ENCODE data around the gene GPR32. TPM values are rescaled to one million over a fixed set of nuclear protein-coding genes. Genes with fewer than 3 reads are reported as not detected.
"Not testable (repeated sequence)": the region's sequence is repeated elsewhere in the genome, so short reads cannot be mapped to it uniquely, and the experiment has no call there.

The GPR32 gene
- not detected for total RNA-seq

- FAIRE-seq; DNase-seq (ENCODE audit: low spot score in 2 of 2): not testable (repeated sequence)
Measured at GRCh38 chr19:50770164-50770563, at the start of gene GPR32. Gene GPR32, plus strand, starts transcription at chr19:50770464. Its CDS starts 137 bp downstream, at chr19:50770601.

- peak in 1 of 2 donors; percentile 18 for DNase-seq (ENCODE audit: low spot score in 2 of 2)
- FAIRE-seq, result no peak
Measured at GRCh38 chr19:50720921-50721381, 49.3 kb upstream of the GPR32 start.

DNA sequence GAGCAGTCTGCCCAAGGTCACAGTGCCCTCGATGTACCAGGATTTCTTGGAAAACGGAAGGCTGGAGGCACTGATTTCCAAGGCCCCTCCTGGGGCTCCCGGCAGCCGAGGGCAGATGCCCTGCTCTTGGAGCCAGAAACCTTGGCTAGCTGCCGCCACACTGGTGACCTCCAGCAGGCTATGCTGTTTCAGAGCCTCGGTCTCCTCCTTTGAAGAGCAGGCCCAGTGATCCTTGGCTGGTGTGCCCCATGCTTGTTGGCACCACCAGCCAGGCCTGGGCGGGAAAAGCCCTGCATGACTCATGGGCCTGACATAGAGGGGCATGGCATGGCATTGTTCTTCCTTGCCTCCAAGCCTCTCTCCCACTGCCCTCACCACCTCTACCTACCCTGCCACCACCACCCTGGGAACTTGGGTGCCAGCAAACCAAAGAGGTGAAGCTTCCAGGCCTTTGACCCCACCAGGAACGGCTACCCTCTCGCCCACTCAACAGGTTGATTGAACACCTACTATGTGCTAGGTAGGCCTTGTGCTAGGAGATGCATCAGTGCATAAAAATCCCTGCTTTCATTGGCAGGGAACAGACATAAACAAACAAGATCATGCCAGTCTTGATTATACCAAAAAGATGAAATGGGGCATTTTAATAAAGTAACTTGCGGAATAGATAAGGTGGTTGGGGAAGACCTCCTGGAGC is 48.7 kb upstream of the GPR32 start:
- DNase-seq (ENCODE audit: low spot score in 2 of 2) (peak in 1 of 2 donors; percentile 38), FAIRE-seq (no peak)

DNA sequence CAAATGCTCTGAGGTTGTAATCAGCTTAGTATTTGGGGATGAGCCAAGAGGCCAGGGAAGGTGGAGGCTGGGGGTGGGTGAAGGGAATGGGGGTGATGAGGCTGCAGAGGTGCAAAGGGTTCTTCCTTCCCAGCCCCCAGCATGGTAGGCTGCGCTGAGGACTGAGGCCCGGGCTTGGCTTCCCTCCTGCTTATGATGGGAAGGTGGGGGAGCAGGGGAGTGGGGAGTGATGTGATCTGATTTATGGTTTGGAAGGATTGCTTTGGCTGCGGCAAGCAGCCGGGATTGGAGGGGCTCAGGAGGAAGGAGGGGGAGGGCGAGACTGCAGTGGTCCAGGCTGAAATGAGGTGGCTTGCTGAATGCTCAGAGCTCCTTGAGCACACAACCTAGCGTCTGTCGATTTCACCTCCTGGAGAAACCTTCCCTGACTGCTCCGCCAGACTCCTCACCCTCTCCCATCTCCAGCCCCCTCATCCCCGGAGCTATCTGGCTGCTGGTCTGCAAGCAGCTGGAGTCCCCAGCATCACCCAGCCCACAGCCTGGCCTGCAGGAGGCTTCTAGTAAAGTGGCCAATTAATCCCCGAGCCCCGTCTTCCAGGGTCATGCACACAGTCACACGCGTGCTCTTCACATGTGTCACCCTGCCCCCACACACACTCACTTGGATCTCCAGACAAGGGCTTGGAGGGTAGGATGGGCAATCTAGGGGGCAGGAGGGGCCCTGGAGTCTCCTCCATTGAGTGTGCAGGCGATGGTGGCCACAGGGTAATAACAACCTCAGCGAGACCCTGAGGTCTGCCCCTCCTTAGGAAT is 47.9 kb upstream of the GPR32 start:
- no peak for FAIRE-seq
- DNase-seq (ENCODE audit: low spot score in 2 of 2), result peak in 1 of 2 donors; percentile 16

DNA sequence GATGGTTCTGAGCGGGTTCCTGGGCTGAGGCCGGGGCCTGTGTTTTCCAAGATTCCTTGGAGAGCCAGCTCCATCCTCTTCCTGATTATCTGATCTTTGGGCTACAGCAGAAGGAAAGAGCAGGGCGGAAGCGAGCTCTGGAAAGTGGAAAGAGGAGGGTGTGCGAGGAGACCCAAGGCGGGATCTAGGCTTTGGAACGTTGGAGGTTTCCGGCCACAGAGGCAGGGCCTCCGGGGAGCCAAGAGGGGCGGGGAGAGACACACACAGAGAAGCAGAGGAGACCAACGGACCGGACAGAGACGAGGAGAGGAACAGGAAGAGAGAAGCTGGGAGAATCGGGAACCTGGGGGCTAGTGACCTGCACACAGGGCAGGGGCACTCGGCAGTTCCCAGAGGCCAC is 47.2 kb upstream of the GPR32 start, which contains the start of gene CLEC11A:
Gene CLEC11A (plus strand): TSS at position 296 of the 400 bp plus-strand sequence. CDS start 162 bp downstream, outside the sequence.
- FAIRE-seq, result no peak
- no peak for DNase-seq (ENCODE audit: low spot score in 2 of 2)

DNA sequence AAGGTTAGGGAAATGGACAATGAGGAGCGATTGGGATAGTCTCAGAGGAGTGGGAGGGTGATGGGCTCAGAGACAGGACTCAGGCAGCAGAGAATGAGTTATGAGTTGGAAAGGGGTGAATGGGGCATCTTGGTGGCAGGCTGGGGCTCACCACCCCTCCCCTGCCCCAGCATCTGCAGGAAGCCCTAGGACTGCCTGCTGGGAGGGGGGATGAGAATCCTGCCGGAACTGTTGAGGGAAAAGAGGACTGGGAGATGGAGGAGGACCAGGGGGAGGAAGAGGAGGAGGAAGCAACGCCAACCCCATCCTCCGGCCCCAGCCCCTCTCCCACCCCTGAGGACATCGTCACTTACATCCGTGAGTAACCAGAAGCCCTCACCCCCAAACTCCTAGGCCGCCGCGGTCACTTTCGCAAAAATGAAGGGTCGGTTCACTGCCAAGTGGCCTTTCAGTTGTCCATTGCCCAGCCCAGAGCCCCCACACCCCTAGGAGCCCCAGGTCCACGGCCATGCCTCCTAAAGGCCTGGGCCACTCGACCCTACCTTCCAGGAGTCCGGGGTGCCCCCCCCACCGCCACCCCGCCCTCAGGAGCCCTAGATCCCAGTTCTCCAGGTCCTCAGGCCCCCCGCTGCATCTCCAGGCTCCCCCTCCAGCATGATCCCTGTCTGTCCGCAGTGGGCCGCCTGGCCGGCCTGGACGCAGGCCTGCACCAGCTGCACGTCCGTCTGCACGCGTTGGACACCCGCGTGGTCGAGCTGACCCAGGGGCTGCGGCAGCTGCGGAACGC is 46.3 kb upstream of the GPR32 start:
- DNase-seq (ENCODE audit: low spot score in 2 of 2) (no peak), FAIRE-seq (no peak)

- peak; percentile 100 for DNase-seq (ENCODE audit: low spot score in 2 of 2)
- FAIRE-seq, result no peak
Measured at GRCh38 chr19:50724522-50725217, 45.6 kb upstream of the GPR32 start.

DNA sequence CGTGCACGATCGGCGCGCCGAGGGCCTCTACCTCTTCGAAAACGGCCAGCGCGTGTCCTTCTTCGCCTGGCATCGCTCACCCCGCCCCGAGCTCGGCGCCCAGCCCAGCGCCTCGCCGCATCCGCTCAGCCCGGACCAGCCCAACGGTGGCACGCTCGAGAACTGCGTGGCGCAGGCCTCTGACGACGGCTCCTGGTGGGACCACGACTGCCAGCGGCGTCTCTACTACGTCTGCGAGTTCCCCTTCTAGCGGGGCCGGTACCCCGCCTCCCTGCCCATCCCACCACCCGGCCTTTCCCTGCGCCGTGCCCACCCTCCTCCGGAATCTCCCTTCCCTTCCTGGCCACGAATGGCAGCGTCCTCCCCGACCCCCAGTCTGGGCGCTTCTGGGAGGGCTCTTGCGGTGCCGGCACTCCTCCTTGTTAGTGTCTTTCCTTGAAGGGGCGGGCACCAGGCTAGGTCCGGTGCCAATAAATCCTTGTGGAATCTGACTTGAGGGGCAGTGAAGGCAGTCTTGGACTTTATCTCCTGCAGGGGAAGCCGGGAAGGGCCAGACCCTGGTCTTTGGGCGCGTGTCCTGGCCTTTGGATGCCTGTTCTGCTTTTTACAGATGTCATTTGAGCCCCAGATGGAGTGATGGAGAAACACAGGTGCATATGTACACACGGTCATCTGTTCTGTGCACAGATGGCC is 44.9 kb upstream of the GPR32 start:
- DNase-seq (ENCODE audit: low spot score in 2 of 2), result no peak
- no peak for FAIRE-seq

- DNase-seq (ENCODE audit: low spot score in 2 of 2) (no peak), FAIRE-seq (no peak)
Measured at GRCh38 chr19:50725911-50726230, 44.4 kb upstream of the GPR32 start.

GRCh38 chr19:50728084-50728737 is 42.1 kb upstream of the GPR32 start:
- DNase-seq (ENCODE audit: low spot score in 2 of 2), result peak in 1 of 2 donors; percentile 71
- no peak for FAIRE-seq

- DNase-seq (ENCODE audit: low spot score in 2 of 2) (no peak), FAIRE-seq (no peak)
Measured at GRCh38 chr19:50729894-50730293, 40.4 kb upstream of the GPR32 start.

DNA sequence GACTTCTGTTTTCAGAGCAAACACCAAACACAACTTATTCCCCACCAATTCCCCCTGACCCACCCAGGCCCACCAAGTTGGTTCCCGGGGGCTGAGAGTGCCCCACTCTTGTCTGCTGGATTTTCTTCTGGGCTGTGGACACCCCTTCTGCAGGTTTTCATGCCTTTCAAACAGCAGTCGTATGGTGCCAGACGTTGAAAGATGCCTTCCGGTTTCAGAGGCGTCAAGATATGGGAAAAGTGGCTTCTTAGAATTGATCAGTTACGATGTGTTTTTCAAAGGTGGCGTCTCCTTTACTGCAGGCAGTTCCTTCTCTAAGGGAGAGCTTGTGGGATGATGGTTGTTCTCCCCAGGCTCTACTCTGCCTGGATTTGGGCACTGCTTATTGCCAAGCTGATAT is 34.4 kb upstream of the GPR32 start:
- FAIRE-seq (no peak), DNase-seq (ENCODE audit: low spot score in 2 of 2) (no peak)

- DNase-seq (ENCODE audit: low spot score in 2 of 2), result no peak
Measured at GRCh38 chr19:50736338-50736737, 33.9 kb upstream of the GPR32 start.

DNA sequence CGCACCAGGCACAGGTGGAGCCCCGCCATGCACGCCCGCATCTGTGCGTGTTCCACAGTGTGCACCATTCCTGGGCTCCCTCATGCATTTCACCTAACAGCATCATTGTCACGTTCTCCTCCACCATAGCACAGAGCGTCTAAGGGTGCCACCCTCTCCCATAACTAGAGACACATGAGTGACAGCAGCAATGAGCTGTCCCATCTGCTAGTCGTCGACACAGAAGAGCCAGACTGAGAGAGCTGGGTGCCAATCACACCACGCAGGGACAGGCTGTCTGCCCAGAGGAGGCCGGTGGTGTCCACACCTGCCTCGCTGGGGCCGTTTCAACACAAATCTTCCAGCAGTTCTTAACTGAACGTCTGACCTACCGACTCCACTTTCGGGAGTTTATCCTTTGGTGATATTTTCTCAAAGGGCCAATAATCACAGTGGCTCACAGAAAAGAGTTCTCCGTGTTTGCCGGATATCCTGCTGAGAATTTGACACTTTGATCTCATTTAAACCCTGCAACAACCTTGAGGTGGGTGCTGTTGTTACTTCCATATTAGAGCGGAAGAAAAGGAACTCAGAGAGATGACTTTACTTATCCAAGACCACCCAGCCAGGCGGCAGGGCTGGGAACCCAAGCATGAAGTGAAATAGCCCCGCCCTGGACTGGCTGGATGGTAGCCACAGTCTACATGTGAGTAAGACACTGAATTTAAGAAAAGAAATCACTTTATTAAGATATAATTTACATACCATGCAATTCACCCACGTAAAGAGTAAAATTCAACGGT is 30.9 kb upstream of the GPR32 start:
- FAIRE-seq (no peak), DNase-seq (ENCODE audit: low spot score in 2 of 2) (no peak)

More at GRCh38 chr19:50736338-50736737, 33.9 kb upstream of the GPR32 start:
- no peak for FAIRE-seq

- no peak for FAIRE-seq
- no peak for DNase-seq (ENCODE audit: low spot score in 2 of 2)
Measured at GRCh38 chr19:50739914-50740426, 30.3 kb upstream of the GPR32 start.

- FAIRE-seq (no peak), DNase-seq (ENCODE audit: low spot score in 2 of 2) (no peak)
Measured at GRCh38 chr19:50741179-50741933, 28.9 kb upstream of the GPR32 start.

DNA sequence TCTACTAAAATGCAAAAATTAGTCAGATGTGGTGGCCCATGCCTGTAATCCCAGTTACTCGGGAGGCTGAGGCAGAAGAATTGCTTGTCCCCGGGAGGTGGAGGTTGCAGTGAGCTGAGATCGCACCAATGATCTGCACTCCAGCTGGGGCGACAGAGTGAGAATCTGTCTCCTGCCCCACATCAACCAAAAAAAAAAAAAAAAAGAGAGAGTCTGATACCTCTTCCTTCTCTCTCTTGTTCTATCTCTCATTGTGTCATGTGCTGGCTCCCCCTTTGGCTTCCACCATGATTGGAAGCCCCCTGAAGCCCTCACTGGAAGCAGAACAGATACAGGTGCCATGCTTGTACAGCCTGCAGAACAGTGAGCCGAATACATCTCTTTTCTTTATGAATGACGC is 26.7 kb upstream of the GPR32 start:
- no peak for FAIRE-seq
- no peak for DNase-seq (ENCODE audit: low spot score in 2 of 2)

Measured in frontal cortex (tissue), 4 donors.